HG03354 (cell line): Measurements from ENCODE around the gene PRKCA.
"Not testable (repeated sequence)": the region's sequence is repeated elsewhere in the genome, so short reads cannot be mapped to it uniquely, and the experiment has no call there.

Experiments used
- ATAC-seq: cut with Tn5 transposase; IDR thresholded peaks from one replicate; pipeline ENCODE4 v1.9.1; 2021; ENCODE audit warnings: mild to moderate bottlenecking; ENCODE audit not compliant: unreplicated experiment, poor library complexity, severe bottlenecking

Gene PRKCA

DNA sequence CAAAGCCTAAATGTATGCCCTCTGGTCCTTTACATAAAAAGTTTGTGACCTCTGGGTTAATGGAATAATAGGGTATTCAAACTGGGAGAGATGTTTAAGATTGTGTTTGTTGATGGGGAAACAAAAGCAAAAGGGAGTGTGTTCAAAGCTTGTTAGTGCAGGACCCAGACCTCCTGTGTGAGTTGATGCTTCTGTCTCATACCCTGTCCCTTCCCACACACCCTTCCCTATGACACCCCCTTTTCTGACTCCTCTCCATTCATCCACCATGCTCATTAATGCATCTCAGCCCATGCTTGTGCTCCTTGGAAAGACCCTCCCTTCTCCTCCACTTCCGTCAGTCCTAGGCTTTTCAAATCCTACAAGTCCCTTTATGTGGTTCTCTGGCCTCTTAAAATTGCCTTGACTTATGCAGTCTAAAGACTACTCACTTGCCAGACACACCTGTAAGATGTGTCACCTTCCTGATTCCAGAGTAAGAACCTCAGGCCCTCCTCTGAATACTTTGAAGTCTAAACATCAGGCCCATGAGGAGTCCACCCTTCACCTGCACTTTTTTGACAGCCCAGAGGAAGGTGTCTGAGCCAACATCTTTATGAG lies 404.5 kb downstream of the PRKCA start:
- ATAC-seq: no peak

DNA sequence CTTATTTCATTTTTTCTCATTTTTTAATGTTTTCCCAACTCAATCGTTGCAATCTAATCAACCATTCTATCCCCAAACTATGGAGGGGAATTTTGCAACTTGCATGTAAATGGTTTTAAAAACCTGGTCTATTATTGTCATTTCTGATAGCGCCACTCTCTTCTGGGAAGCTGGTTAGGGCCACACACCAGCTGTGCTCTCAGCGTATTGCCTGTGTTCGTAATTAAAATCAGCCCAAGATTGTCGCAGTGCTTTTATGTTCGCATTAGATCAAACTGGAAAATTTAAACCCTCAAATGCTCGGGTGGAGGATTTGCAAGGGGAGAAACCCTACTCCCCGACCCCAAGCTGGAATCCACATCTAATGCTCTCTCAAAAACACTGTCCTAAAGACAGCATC lies 409.0 kb downstream of the PRKCA start:
- no peak for ATAC-seq

DNA sequence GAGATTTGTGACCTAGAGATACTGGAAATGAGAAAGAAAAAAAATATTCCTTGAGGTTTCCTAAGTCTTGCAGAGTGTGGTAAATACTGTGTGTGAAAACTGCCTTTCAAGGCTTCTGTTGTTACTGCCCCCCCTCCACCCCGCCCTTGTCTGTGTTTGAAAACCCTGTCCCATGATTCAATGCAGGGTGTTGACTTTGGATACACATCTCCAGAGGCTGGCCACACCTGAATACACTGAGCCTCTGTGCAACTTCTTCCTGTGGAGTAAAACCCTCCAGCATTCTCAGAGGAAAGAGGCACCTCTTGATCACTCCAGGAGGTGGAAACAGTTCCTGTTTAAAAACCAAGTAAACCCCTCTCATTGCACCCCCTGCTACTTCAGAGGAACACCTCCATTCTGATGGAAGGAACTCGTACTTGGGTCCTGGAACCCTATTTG lies 409.5 kb downstream of the PRKCA start:
- ATAC-seq: no peak

DNA sequence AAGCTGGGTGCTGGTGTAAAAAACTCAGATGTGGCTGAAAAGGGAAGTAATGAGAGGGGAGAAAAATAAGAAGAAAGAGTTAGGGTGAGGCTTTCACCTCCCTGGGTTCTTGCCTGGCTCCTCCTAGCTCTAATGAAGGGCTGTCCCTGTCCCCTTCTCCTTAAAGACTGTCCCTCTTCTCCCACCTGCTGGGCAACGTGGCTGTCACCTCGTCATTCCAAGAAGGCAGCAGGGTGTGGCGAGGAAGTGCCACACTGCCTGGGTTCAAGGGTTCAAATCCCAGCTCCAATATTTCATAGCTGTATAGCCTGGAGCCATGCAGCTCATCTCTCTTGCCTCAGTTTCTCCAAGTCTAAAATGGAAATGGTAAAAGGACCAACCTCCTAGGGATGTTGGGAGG lies 410.0 kb downstream of the PRKCA start:
- ATAC-seq: no peak

DNA sequence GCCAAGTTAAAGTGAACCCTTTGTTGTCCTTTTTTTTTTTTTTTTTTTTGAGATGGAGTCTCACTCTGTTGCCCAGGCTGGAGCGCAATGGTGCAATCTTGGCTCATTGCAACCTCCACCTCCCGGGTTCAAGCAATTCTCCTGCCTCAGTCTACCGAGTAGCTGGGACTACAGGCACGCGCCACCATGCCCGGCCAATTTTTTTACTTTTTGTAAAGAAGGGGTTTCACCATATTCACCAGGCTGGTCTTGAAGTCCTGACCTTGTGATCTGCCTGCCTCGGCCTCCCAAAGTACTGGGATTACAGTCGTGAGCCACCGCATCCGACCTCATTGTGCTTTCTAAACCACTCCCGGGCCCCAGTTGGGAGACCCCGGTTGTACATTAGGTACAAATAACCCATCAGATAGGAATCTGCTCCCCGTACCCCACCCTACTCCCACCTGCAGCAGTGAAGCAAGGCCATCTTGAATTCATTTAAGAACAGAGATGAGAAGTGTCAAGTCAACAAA lies 410.7 kb downstream of the PRKCA start:
- not testable (repeated sequence) for ATAC-seq

DNA sequence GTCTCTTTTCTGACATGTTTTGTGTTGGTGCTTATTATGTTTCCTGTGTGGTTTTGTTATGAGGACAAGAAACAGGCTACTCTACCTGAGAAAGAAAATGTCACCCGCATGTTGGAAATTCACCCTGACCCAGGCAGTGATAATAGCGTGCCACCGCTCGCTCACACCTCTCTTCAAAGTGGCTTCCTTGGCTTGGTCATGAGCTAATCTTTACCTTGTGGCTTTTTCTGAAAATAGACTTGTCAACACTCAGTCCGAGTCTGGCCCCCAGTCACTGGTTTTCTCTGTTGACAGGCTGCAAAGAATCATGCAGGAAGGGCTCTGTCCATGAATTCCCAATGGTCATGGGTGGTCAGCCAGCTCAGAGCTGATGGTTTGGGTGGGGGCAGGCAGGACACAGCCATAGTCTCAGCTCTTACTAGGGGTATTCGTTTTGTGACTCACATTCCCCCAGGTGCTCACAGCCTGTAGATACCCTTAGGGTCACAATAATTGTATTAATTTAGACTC lies 411.2 kb downstream of the PRKCA start:
- peak; percentile 81 for ATAC-seq

DNA sequence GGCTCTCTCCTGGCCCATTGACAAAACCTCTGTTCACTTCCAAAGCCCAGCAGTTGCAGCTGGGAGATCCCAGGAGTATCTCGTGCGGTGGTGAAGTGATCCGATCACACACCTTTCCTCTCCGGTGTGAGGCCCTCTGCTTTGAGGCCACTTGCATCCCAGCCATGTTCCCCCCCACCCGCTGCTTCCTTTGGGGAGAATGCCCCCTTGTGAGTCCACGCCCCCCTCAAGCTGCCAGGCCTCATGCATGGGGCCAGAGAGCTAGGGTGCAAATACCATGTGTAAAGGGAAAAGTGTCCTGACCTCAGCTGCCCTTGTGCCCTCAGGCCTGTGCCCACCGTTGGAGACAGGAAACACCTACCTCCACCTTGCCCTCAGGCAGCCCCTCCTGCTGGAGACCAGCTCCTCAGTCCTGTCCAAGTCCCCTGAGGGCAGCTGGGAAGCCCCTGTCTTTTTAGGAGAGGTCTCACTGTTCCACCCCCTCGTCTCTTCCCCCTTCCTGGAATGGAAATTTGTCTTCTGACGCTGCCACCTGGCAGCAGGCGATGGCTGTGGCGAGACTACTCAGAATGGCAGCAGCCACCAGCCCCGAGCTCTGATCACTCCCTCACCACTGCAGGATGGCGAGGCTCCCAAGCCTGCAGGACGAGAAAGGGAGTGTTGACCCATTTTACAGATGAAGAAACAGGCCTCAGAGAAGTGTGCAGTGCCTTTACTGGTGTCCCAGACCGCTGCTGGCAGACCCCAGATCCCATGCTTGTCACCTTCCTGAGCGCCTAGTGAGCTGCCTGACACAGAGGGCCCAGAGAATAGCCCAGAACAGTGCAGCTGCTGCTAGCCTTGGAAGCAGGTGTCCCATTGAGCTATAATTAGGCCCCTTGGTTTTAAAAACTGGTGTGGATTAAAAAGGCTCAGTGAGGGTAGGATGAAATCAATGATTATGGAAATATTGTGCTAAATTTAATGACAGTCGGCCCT lies 411.9 kb downstream of the PRKCA start:
- no peak for ATAC-seq

DNA sequence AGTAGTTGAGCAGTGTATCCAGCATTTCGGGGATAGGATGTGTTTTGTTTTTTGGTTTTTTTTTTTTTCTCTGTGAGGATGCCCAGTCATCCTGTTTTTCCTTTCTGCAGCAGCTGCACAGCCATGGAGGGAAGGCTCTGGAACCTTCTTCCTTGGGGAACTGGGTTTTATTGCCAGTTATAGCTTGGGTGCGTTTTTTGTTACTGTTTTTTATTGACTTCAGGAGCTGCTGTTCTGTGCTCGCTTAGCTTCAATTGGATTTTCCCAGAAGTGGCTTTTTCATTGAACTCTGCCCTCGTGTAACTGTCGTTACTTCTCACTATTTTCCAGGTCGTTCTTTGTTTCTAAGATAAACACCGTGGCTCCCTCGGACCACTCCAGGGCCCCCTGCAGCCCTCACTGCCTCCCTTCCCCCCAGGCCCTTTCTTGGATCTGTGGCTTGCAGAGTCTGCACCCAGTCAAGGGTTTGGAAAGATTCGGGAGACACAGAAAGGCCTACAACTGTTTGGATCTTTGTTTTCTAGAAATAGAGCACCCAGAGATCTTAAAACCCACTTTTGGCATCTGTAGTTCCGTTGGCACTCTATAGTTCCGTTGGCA lies 412.8 kb downstream of the PRKCA start:
- no peak for ATAC-seq

DNA sequence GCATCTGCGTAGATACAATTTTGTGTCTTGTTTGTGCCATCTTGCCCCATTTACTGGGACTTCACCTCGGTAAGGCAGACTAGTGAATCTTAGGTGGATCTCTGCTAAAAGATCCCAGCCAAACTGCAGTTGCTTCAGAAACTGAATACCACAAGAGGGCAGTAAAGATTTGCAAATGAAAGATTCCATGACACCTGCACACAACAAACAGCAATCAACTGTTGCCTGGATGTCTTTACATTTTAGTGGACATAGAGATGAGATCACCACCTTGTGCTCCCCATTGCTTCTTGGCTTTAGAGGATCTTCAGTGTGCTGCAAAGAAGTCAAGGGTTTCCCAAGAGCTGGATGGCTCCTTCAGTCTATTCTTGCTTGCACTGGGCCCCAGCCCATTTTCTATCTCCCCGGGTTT lies 413.3 kb downstream of the PRKCA start:
- peak; percentile 38 for ATAC-seq

DNA sequence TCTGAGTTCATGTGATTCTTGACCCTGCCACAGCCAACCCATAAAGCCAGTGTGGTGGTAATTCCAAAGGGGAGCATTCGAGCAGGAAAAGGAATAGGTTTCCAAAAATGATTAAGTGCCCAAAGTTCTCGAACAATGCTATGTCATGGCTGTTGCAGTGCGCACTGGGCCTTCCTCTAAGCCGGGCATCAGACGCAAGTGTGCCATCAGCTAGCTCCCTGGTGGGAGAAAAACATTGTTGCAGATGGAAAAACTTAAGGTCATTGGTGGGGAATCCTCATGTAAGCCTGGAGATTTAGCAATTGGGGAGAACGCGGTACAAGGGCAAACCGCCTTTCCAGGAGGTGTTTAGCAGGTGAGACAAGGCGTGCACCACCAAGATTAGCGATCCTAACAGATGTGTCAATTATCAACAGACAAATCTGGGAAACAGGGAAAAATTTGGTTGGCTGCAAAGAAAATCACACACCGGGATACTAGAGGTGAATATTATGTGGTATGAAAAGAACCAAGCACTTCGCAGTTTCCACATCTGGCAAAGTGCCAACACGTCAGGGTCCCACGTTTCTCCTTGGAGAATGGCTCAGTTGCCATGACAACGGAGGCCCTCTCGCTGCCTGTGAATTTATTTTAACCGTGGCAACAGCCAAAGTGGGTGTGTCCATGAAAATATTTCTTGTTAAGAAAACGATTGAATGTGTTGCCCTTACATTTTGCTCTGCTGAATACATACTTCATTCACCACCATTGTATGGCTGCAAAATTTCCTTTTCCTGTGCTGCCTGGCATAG lies 414.0 kb downstream of the PRKCA start:
- no peak for ATAC-seq

DNA sequence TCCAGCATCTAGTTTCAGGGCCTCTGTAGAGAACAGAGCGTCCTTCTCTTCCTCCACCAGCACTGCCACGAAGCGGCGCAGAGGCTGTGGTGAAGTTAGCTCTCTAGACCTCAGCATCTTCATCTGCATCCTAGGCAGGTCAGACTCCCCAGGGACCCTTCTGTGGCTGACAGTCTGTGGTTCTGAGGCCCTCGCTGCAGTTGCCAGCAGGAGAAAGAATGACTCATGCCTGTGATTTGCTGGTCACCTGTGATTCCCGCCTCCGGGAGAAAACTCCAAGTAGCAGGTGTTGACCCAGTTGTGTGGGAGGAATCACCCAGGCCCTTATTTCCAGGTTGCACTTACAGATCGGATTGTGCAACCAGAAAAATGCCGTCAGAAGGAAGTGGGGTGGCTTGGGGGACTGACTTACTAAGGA lies 415.2 kb downstream of the PRKCA start:
- peak; percentile 66 for ATAC-seq

DNA sequence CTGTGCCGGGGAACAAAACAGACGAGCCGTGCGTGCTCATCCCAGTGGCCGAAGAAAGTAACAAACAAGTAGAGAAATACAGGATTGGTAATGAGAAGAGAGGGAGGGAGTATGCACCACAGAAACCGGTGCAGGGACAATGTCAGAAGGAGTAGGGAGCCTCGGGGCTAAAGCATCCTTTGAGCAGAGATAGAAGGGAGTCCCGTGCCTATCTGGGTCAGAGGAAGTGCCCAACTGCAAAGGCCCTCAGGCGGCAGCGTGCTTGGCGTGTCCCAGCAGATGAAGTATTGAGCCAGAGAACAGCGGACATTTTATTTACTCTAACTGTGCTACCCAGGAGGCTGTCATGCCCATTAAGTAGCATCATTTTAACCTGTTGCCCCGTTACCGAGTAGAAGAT lies 417.6 kb downstream of the PRKCA start:
- no peak for ATAC-seq

DNA sequence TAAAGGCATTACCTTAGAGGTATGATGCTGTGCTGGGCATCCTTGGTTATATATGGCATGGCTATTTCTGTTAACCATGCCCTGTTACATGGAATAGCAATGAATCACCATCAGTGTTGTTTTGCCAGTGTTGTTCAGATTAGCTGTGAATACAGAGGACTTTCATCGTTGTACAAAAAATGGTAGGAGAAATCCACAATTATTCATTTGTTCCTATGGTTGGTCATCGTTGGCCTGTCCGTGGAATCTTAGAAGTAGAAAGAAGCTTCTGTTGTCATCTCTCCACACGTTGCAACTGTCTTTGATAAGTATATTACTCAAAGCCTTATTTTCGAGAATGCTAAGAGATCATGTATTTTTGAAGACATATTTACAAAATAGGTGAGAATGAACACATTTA lies 418.2 kb downstream of the PRKCA start:
- ATAC-seq: no peak

DNA sequence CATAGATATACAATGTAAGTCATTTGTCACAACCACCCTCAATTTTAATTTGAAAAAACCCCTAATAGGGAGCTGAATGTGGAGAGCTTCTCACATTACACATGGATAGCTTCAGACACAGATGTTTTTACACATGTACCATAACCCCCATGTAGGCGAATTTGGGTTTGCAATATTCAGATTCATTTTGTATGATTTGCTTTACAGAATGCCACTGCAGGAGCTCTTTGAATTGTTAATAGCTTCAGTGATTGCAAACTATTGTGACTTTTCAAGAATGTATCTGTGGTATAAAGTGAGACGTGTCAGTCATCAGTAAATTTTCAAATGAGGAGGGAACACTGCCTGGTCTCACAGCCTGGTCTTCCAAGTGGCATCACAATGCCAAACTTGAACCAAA lies 419.9 kb downstream of the PRKCA start:
- no peak for ATAC-seq

DNA sequence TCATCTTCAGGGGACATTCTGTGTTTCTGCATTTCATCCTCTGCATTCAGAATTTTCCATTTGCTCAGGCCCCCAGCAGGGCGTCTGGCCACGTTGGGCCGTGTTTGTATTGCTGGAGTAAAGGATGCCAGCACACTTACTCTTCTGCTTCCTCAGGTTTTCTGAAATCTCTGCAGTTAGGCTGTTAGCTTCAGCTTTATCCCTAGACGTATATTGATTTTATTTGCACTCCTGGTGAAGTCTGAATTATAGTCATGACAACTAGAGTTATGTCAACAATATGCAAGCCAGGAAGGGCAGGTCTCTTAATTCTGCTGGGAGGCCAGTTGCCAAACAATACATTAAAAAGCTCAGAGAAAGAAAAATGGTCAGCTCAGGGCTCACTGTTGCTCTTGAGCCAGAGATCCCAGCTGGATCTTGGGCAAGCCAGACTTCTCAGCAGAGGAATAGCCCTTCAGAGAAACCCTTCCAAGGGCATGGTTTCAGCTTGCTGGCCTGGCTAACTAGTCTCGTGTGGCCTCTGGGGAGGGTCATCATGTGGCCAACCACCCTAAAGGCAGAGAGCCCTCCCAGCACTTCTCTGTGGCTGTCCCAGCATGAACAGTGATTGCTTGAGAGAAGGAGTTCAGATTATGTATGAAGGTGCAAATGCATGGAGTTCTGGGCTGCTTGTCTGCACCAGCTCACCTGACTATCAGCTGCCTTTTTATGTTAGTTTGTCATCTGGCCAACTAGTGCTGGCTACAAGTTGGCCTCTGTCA lies 422.3 kb downstream of the PRKCA start:
- no peak for ATAC-seq

DNA sequence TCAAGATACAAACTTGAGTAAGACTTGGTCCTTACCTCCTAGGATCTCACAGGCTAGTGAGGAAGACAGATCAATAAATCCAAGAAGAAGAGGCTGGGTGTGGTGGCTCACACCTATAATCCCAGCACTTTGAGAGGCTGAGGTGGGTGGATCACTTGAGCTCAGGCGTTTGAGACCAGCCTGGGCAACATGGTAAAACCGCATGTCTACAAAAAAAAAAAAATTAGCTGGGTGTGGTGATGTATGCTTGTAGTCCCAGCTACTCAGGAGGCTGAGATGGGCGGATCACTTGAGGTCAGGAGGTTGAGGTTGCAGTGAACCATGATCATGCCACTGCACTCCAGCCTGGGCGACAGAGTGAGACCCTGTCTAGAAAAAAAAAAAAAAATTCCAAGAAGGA lies 423.0 kb downstream of the PRKCA start:
- ATAC-seq: not testable (repeated sequence)

DNA sequence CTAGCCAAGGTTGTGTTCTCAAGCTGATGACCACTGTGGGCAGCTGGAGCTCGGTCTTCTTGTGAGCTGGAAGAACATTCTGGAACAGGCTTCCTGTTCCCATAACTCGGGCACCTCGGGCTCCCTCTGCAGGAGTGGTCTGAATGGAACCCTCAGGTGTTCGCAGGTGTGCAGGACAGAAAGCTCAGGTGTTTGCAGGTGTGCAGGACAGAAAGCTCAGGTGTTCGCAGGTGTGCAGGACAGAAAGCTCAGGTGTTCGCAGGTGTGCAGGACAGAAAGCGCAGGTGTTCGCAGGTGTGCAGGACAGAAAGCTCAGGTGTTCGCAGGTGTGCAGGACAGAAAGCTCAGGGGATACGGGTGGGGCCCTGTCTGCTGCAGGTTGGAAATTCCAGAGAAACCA lies 423.5 kb downstream of the PRKCA start:
- ATAC-seq: no peak

DNA sequence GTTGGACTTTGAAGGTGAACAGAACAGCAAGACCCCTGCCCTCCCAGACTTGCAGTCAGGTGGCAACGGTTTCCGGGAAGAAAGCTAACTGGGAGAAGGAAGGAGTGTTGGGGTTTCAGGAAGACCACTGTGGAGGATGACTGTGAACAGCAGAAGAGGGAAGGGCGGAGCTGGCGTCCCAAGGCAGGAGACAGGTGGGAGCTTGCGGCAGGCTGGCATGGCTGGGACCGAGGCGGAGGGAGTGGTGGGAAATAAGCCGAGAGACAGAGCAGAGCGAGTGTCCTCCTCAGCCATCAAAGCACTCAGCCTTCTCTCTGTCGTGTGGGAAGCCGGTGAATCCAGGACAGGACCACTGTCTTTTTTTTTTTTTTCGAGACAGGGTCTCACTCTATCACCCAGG lies 424.0 kb downstream of the PRKCA start:
- no peak for ATAC-seq

DNA sequence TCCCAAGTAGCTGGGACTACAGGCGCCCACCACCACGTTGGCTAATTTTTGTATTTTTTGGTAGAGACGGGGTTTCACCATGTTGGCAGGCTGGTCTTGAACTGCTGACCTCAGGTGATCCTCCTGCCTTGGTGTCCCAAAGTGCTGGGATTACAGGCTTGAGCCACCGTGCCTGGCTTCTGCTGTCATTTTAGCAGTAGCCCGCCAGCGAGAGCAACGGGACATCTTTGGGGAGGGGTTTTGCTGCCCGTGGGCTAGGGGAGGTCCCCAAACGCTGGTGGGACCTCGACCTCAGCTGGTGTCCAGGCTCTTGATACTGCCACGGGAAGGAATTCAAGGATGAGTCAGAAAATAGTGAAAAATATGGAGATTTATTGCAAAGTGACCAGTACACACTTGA lies 424.4 kb downstream of the PRKCA start:
- ATAC-seq: no peak
